ENCODE results near the gene RHBDF1. TPM values are rescaled to one million over a fixed set of nuclear protein-coding genes. Genes with fewer than 3 reads are reported as not detected.

Gene RHBDF1
- total and polyA plus RNA-seq, 2 of the 13 experiments (the other 11 are each of a cell fraction or from before 2014, with no cell fraction given): 5.4 to 26.9 TPM

- Histone ChIP-seq H3K27me3 (ENCODE audit: control insufficient read depth in 1 of 2, insufficient read depth in 2 of 2, low read length in 2 of 2) (no peaks in the 10 kb centered on the region), H3K79me2 (ENCODE audit: insufficient read depth, low read length) (no peaks in the 10 kb centered on the region), H3K9ac (ENCODE audit: insufficient read depth, low read depth, low read length) (no peak overlapping the region), H3K27ac (ENCODE audit: extremely low read length, insufficient read depth, low read length) (no peak overlapping the region), H3K4me1 (ENCODE audit: insufficient read depth, low read length) (peaks cover 25% of the 10 kb centered on the region), H2AFZ (ENCODE audit: low read length) (no peak overlapping the region), H3K36me3 (replicated peaks in 1 of 2; ENCODE audit: control insufficient read depth in 1 of 2, insufficient read depth in 2 of 2, low read length in 2 of 2) (peaks cover 7 to 21% of the 10 kb centered on the region in 2 experiments; a peak in 4 of 5 replicates), H3K4me2 (ENCODE audit: low read depth, low read length) (no peak overlapping the region), H3K9me3 (ENCODE audit: low read length) (no peaks in the 10 kb centered on the region), H4K20me1 (ENCODE audit: insufficient read depth, low read length) (no peaks in the 10 kb centered on the region), H3K4me3 (replicated peaks in 1 of 3; ENCODE audit: insufficient read depth in 1 of 3, low read depth in 2 of 3, low read length in 3 of 3) (no peak overlapping the region)
- in situ Hi-C loops (cut with HindIII; ENCODE audit: extremely low pct_ligation_motif_present, low pct_unique_long_range_greater_than_20kb): no loop called here
- TF ChIP-seq RFXAP (CRISPR knock-in tag; IDR thresholded peaks at IDR 0.05; ENCODE audit: borderline replicate concordance) (no peak), ZNF614 (CRISPR knock-in tag; IDR thresholded peaks at IDR 0.05; ENCODE audit: borderline replicate concordance) (no peak), SOX6 (IDR thresholded peaks at IDR 0.05) (no peak), SOX6 (CRISPR knock-in tag; IDR thresholded peaks at IDR 0.05) (no peak), ZNF615 (CRISPR knock-in tag; IDR thresholded peaks at IDR 0.05; ENCODE audit: borderline replicate concordance) (no peak), ZNF773 (CRISPR knock-in tag; IDR thresholded peaks at IDR 0.05; ENCODE audit: borderline replicate concordance) (no peak), GTF3A (CRISPR knock-in tag; conservative IDR thresholded peaks at IDR 0.05) (no peak), NAIF1 (CRISPR knock-in tag; IDR thresholded peaks at IDR 0.05; ENCODE audit: borderline replicate concordance) (no peak), SAFB2 (CRISPR knock-in tag; IDR thresholded peaks at IDR 0.05; ENCODE audit: borderline replicate concordance, low read depth) (no peak), MYC (CRISPR knock-in tag; IDR thresholded peaks at IDR 0.05; ENCODE audit: borderline replicate concordance) (no peak), MLXIP (CRISPR knock-in tag; IDR thresholded peaks at IDR 0.05; ENCODE audit: borderline replicate concordance) (no peak), ZNF570 (CRISPR knock-in tag; IDR thresholded peaks at IDR 0.05; ENCODE audit: borderline replicate concordance) (no peak), ZNF207 (IDR thresholded peaks at IDR 0.05; ENCODE audit: borderline replicate concordance) (no peak), SIN3B (IDR thresholded peaks at IDR 0.05; ENCODE audit: low read length) (no peak), ISX (CRISPR knock-in tag; conservative IDR thresholded peaks at IDR 0.05) (no peak)
- TF ChIP-seq, protein P1, sequence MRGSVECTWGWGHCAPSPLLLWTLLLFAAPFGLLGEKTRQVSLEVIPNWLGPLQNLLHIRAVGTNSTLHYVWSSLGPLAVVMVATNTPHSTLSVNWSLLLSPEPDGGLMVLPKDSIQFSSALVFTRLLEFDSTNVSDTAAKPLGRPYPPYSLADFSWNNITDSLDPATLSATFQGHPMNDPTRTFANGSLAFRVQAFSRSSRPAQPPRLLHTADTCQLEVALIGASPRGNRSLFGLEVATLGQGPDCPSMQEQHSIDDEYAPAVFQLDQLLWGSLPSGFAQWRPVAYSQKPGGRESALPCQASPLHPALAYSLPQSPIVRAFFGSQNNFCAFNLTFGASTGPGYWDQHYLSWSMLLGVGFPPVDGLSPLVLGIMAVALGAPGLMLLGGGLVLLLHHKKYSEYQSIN (CRISPR knock-in tag; IDR thresholded peaks at IDR 0.05; ENCODE audit: borderline replicate concordance): no peak
- no peak for FAIRE-seq
- ChIA-PET POLR2A (no interaction called here), CTCF (ENCODE audit: low intra/inter-chr PET ratio, low total read pairs) (interaction anchor here (1.6 to 7.9 kb wide), 2 partner anchors 9 to 31 kb away, joined by 5 to 155 read pairs; no protein-coding TSS in a partner anchor)
- 97% methylated on average over 7 of the region's 8 CpGs for WGBS (ENCODE audit: low lambda C conversion rate)
- ATAC-seq: no peak
- no TSS peak for BruUV-seq (replicated peaks)
- no peak for DNase-seq (ENCODE audit: low spot score)
- intact Hi-C loops (cut with micrococcal nuclease; ENCODE audit: unreplicated experiment): loop anchor here (1.0 kb wide), 1 partner anchor 33 kb away; no protein-coding TSS in a partner anchor
These were observed 25.4 kb upstream of the RHBDF1 start for GRCh38 chr16:97822-98221.

All from HepG2 (cell line).